Central memory CD4-positive, alpha-beta T cell (primary cell): ENCODE data around the gene A4GNT.
"Not testable (repeated sequence)": the region's sequence is repeated elsewhere in the genome, so short reads cannot be mapped to it uniquely, and the experiment has no call there.

Experiments
- DNase-seq: peaks from one replicate; pipeline ENCODE4 v3.0.0; 2022

A4GNT gene

GRCh38 chr3:138118612-138119422, 13.4 kb downstream of the A4GNT start:
- peak; percentile 24 for DNase-seq

GRCh38 chr3:138114988-138115971, 16.9 kb downstream of the A4GNT start, which contains the start of gene DZIP1L:
TSS of gene DZIP1L (minus strand) at chr3:138115608. CDS start at chr3:138103971, 11,637 bp downstream.
- no peak for DNase-seq

GRCh38 chr3:138114431-138114918, 17.7 kb downstream of the A4GNT start:
- no peak for DNase-seq

GRCh38 chr3:138113326-138113725, 18.9 kb downstream of the A4GNT start:
- DNase-seq: no peak

GRCh38 chr3:138112362-138112761, 19.8 kb downstream of the A4GNT start:
- no peak for DNase-seq

GRCh38 chr3:138105598-138105997, 26.6 kb downstream of the A4GNT start:
- DNase-seq: no peak

GRCh38 chr3:138103466-138103865, 28.7 kb downstream of the A4GNT start:
- DNase-seq: no peak

GRCh38 chr3:138101351-138101940, 30.7 kb downstream of the A4GNT start:
- DNase-seq: not testable (repeated sequence)

GRCh38 chr3:138099417-138099816, 32.8 kb downstream of the A4GNT start:
- no peak for DNase-seq

GRCh38 chr3:138097192-138098172, 34.7 kb downstream of the A4GNT start:
- no peak for DNase-seq

- no peak for DNase-seq
Observed at GRCh38 chr3:138093721-138094120, 38.5 kb downstream of the A4GNT start.

GRCh38 chr3:138092023-138092422, 40.2 kb downstream of the A4GNT start:
- DNase-seq: no peak

- DNase-seq: no peak
Observed at GRCh38 chr3:138089091-138089490, 43.1 kb downstream of the A4GNT start.

GRCh38 chr3:138085745-138086144, 46.4 kb downstream of the A4GNT start:
- not testable (repeated sequence) for DNase-seq

GRCh38 chr3:138084196-138084595, 48.0 kb downstream of the A4GNT start:
- DNase-seq: no peak

GRCh38 chr3:138082992-138083386, 49.2 kb downstream of the A4GNT start:
- no peak for DNase-seq

- peak; percentile 9 for DNase-seq
Observed at GRCh38 chr3:138082085-138082991, 49.9 kb downstream of the A4GNT start.

- no peak for DNase-seq
Observed at GRCh38 chr3:138081371-138082084, 50.7 kb downstream of the A4GNT start.

GRCh38 chr3:138079901-138080300, 52.3 kb downstream of the A4GNT start:
- DNase-seq: no peak

- no peak for DNase-seq
Observed at GRCh38 chr3:138078901-138079344, 53.3 kb downstream of the A4GNT start.
